Lower leg skin (tissue), 4 donors: Measurements from ENCODE around the gene RAX2. TPM values are rescaled to one million over a fixed set of nuclear protein-coding genes. Genes with fewer than 3 reads are reported as not detected.

Source experiments
- DNase-seq, 2 donors: peaks; one replicate each; pipeline ENCODE4 v3.0.0-alpha.2; 2019; ENCODE audit warnings: low spot score in 2 of 2
- H3K4me3 ChIP-seq: fragments of 200-600 bp; sonication (generic); 2 replicates; pipeline ENCODE4 v1.5.1; 2017; ENCODE audit warnings: mild to moderate bottlenecking, low read depth; ENCODE audit not compliant: poor library complexity, severe bottlenecking
- POLR2A ChIP-seq, 2 donors: fragments of 450-650 bp; IDR thresholded peaks; one replicate each; pipeline ENCODE4 v1.6.1; 2016 to 2017; ENCODE audit warnings: antibody characterized with exemption in 2 of 2, mild to moderate bottlenecking in 1 of 2, moderate library complexity in 1 of 2
- WGBS, 2 donors: methylation state at CpG; one replicate each; pipeline ENCODE4 v1.1.5; 2018; 5-methylcytosine and 5-hydroxymethylcytosine counted together
- intact Hi-C: fragments of 100-400 bp; cut with DNase I; formaldehyde crosslinking; loops from one replicate; pipeline ENCODE4 v1.15.0; 2023; ENCODE audit warnings: low total_unique reads
- total RNA-seq, 4 donors: library from RNA; depleted of rRNA; stranded (reverse); fragments of >200 nt; gene quantifications; one replicate each; pipeline ENCODE4 v1.1.0, GENCODE V29; 2016
- TF ChIP-seq, protein P1 (sequence below), 3 donors: fragments of 450-650 bp; IDR thresholded peaks; one replicate each; pipeline ENCODE4 v1.5.1; 2016; ENCODE audit warnings: antibody characterized with exemption in 3 of 3, mild to moderate bottlenecking in 3 of 3, moderate library complexity in 2 of 3

The RAX2 gene
- total RNA-seq, 4 donors from 2014 or later, result not detected

DNA sequence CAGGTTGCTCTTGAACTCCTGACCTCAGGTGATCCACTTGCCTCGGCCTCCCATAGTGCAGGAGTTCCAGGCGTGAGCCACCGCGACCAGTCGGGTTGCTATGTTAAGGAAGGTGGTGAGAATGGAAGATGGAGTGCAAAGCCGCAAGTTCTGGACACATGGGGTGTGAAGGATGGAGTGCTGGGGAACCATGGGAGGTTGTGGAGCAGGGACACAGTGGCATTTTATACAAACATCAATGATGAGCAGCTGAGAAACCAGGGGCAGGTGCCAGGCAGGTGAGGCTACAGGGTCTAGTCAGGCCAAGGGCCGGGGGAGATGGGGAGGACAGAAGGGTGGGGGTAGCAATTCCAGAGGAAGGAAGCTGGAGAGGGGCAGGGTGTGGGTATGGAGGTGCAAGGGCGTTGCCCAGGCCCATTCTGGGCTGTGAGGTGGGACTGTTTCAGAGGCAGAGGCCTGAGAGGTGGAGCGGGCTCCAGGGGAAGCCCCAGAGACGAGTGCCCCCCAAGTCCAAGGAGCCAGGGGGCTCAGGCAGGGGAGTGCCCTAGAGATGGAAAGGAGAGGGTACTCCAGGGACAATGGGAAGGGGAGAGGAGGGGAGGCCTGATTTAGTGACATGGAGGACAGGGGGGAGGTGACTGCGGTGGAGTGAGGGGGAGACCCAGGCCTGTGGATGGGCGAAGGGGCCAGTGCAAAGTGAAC is 1.9 kb upstream of the RAX2 start:
- no peak overlapping the region for H3K4me3 ChIP-seq
- intact Hi-C loops, result no loop called here
- DNase-seq, result no peak
- 73 to 83% methylated on average over 12 of the region's 12 CpGs for WGBS, 2 donors
- no peak for TF ChIP-seq POLR2A (IDR thresholded peaks at IDR 0.05)
- TF ChIP-seq, protein P1, sequence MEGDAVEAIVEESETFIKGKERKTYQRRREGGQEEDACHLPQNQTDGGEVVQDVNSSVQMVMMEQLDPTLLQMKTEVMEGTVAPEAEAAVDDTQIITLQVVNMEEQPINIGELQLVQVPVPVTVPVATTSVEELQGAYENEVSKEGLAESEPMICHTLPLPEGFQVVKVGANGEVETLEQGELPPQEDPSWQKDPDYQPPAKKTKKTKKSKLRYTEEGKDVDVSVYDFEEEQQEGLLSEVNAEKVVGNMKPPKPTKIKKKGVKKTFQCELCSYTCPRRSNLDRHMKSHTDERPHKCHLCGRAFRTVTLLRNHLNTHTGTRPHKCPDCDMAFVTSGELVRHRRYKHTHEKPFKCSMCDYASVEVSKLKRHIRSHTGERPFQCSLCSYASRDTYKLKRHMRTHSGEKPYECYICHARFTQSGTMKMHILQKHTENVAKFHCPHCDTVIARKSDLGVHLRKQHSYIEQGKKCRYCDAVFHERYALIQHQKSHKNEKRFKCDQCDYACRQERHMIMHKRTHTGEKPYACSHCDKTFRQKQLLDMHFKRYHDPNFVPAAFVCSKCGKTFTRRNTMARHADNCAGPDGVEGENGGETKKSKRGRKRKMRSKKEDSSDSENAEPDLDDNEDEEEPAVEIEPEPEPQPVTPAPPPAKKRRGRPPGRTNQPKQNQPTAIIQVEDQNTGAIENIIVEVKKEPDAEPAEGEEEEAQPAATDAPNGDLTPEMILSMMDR (IDR thresholded peaks at IDR 0.05), result no peak

DNA sequence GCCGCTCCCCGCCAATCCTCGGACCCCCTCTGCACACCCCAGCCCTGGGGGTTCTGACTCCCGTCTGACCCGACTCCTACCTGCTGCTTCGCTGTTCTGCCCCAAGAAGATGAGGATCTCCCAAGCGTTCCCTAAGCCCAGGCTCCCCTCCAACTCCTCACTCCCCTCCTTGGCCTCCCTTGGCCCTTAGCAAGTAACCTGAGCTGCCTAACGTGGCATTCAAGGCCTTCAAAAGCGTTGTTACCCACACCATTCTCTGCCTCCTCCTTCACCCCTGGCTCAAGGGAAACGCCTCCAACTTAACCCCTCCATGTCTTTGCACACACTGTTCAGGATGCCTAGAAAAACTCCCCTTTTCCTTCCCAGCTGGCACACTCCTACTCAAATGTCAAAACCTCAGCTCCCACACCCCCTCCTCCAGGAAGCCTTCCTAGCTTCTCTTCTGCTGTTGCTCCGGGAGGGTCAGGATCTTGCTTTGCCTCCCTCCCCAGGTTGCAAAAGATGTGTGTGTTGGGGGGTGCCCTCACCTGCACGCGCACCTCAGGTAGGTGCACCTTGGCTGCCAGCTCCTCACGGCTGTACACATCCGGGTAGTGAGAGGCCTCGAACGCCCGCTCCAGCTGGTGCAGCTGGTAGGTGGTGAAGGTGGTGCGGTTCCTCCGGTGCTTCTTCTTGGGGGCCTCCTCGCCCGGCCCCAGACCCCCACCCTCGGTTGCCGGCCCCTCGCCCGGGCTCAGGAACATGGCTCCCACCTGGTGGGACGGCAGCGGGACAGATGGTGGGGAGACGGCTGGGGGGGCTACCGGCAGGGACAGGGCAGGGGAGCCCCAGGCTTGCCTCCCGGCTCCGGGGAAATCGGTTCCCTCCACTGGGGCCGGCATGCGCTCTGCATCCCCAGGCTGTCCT is 775 bp downstream of the RAX2 start:
- TF ChIP-seq, protein P1 (IDR thresholded peaks at IDR 0.05), result no peak
- TF ChIP-seq POLR2A (IDR thresholded peaks at IDR 0.05), result no peak
- 68 to 76% methylated on average over 31 to 34 of the region's 35 CpGs for WGBS, 2 donors
- DNase-seq, result no peak
- H3K4me3 ChIP-seq, result no peak overlapping the region
- intact Hi-C loops, result no loop called here

DNA sequence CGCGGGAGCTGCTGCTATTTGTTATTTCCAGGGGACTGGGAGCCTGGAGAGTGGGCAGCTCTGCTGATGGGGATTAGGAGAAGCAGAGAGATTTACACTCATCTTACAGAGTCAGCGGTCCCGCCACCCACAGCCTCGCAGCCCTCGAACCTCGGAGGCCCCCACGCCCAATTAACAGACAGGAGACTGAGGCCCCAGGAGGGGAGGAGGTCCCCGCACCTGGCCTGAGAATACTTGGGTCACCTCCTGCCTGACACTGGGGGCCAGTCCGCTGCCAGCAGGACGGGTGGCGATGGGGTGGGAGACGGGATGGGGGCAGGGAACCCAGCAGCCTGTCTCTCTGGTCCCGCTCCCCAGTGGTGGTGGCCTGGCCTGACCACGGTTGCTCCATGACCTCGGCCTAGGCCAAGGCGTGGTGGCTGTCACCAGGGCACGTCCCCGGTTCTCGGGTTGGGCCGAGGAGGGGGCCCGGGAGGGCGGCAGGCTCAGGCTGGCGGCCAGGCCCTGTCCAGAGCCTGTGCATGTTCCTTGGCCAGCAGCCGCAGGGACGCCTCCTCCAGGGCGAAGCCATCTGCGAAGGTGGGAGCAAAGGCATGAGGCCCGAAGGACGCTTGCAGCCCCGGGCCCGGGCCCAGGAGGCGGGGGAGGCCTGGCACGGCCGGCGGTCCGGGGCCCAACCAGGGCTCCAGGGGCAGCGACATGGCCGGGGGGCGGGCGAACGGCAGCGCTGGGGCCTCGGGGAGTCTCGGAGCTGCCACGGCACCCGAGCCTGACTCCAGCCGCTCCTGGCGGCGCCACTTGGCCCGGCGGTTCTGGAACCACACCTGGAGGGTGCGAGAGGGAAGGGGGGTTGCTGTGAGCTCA is 1.7 kb downstream of the RAX2 start:
- intact Hi-C loops, result no loop called here
- H3K4me3 ChIP-seq, result no peak overlapping the region
- no peak for DNase-seq
- 70 to 71% methylated on average over 29 to 48 of the region's 53 CpGs for WGBS, 2 donors
- TF ChIP-seq, protein P1 (IDR thresholded peaks at IDR 0.05), result no peak
- no peak for TF ChIP-seq POLR2A (IDR thresholded peaks at IDR 0.05)

DNA sequence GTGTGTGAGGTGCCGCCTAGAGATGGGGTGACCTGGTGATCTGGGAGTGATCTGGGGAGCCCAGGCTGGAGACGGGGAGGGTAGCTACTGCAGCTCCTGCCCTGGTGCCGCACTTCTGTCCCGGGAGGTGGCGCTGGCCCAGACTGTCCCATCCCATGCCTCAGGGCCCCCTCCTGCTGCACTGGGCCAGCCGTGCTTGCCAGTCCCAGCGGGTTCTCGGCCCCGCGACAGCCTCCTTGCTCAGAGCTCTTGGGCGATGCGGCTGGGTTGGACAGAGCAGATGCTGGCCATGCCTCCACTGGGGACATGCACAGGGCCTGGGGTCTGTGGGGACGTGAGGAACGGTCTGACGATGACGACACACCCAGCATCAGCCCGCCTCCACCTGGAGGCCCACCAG is 2.5 kb downstream of the RAX2 start:
- intact Hi-C loops, result no loop called here
- no peak overlapping the region for H3K4me3 ChIP-seq
- WGBS, 2 donors, result 83% methylated on average over 8 to 15 of the region's 17 CpGs

DNA sequence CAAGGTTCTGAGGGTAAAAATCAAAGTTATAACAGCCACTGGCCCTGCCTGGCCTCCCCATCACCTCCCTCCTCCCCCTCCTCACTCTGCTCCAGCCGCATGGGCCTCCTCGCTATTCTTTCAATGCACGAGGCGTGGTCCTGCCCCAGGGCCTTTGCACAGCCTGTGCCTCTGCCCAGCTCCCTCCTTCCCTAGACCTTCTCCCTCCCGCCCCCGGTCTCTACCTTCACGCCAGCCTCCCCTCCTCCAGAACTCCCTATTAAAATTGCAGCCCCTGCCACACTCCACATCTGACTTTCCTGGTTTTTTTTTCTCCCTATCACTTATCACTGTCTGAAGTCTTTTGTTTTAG is 3.3 kb downstream of the RAX2 start:
- DNase-seq, result no peak
- no peak overlapping the region for H3K4me3 ChIP-seq
- TF ChIP-seq POLR2A (IDR thresholded peaks at IDR 0.05), result no peak
- TF ChIP-seq, protein P1 (IDR thresholded peaks at IDR 0.05), result no peak
- intact Hi-C loops, result no loop called here
- 79 to 86% methylated on average over 7 of the region's 7 CpGs for WGBS, 2 donors

More for the DNA sequence above, 2.5 kb downstream of the RAX2 start:
- no peak for DNase-seq
- TF ChIP-seq, protein P1 (IDR thresholded peaks at IDR 0.05), result no peak
- TF ChIP-seq POLR2A (IDR thresholded peaks at IDR 0.05), result no peak
